ENCODE measurements around the gene PCTP. TPM values are rescaled to one million over a fixed set of nuclear protein-coding genes. Genes with fewer than 3 reads are reported as not detected.

The PCTP gene
- total and polyA plus RNA-seq, 9 of the 15 experiments (the other 6 are each of a cell fraction or from before 2014, with no cell fraction given) = 10.9 to 62.3 (median 41.2) TPM

GRCh38 chr17:55816532-55817396 is 65.9 kb downstream of the PCTP start (continued):
- TF ChIP-seq TEAD1 (CRISPR knock-in tag; IDR thresholded peaks at IDR 0.05) (no peak), SIX5 (IDR thresholded peaks at IDR 0.05; ENCODE audit: borderline replicate concordance in 1 of 2, insufficient read depth in 1 of 2, low read depth in 1 of 2, low read length in 2 of 2) (peak in 1 of 2 experiments; percentile 31; a peak in 1 of 4 replicates), TAF9B (IDR thresholded peaks at IDR 0.05; ENCODE audit: partially characterized antibody) (no peak), MEIS2 (IDR thresholded peaks at IDR 0.05; ENCODE audit: partially characterized antibody) (peak; percentile 98), FIP1L1 (IDR thresholded peaks at IDR 0.05; ENCODE audit: low read depth, low read length, poor library complexity, severe bottlenecking) (no peak), ZNF282 (CRISPR knock-in tag; IDR thresholded peaks at IDR 0.05) (no peak), ZNF668 (CRISPR knock-in tag; IDR thresholded peaks at IDR 0.05) (no peak), GATA2 (CRISPR knock-in tag; IDR thresholded peaks at IDR 0.05) (peak; percentile 92), FOXO4 (CRISPR knock-in tag; IDR thresholded peaks at IDR 0.05) (no peak), NELFE (IDR thresholded peaks at IDR 0.05; ENCODE audit: insufficient read depth, insufficient read length) (no peak), ZNF717 (CRISPR knock-in tag; IDR thresholded peaks at IDR 0.05) (no peak), CBFA2T2 (conservative IDR thresholded peaks at IDR 0.05) (peak; percentile 91), DPF2 (IDR thresholded peaks at IDR 0.05) (peak; percentile 98), NUFIP1 (IDR thresholded peaks at IDR 0.05; ENCODE audit: partially characterized antibody) (peak; percentile 2), KLF10 (CRISPR knock-in tag; IDR thresholded peaks at IDR 0.05) (no peak), ZNF12 (CRISPR knock-in tag; IDR thresholded peaks at IDR 0.05) (no peak), ZNF586 (CRISPR knock-in tag; conservative IDR thresholded peaks at IDR 0.05) (no peak), NFE2L1 (tag; IDR thresholded peaks at IDR 0.05; ENCODE audit: borderline replicate concordance, low read depth) (no peak), E2F3 (CRISPR knock-in tag; IDR thresholded peaks at IDR 0.05) (no peak), HNRNPLL (IDR thresholded peaks at IDR 0.05; ENCODE audit: low read depth, low read length, poor library complexity, severe bottlenecking) (no peak), GABPA (tag; conservative IDR thresholded peaks at IDR 0.05; ENCODE audit: low read depth) (peak; percentile 40; the same call in 1 of the 2 replicates), IRF9 (tag; IDR thresholded peaks at IDR 0.05) (peak; percentile 11; the same call in 1 of the 2 replicates), MAFK (IDR thresholded peaks at IDR 0.05; ENCODE audit: low read length) (0 out of 2 replicates have a peak, but pooled peaks have one; percentile 40), MTF1 (CRISPR knock-in tag; IDR thresholded peaks at IDR 0.05; ENCODE audit: borderline replicate concordance) (no peak), ETV5 (CRISPR knock-in tag; IDR thresholded peaks at IDR 0.05; ENCODE audit: low read depth) (no peak; the same call in 1 of the 2 replicates), EP400 (IDR thresholded peaks at IDR 0.05) (0 out of 2 replicates have a peak, but pooled peaks have one; percentile 45), RBM39 (optimal IDR thresholded peaks at IDR 0.05; ENCODE audit: low read depth, low read length) (no peak)
